Measurements from ENCODE around the gene C3AR1.
"Not testable (repeated sequence)": the region's sequence is repeated elsewhere in the genome, so short reads cannot be mapped to it uniquely, and the experiment has no call there.

C3AR1 gene

DNA sequence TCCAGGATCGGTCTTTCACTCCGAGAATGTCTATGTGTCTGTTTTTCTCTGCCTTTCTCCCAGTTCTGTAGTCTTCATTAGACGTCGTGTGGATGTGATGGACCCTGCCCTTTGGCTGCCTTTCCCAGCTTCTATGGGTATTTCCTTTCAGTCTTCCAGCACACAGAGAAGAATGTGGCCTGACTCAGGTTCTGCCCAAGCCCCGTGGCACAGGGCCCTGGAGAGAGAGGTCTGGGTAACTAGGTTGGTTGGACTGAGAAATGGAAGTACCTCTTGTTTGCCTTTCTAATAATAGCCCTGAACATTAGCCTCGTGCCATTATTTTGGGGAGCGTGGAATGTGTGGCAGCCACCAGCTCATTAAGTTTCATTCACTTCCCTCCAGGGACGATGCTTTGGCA is 29.8 kb downstream of the C3AR1 start:
- peaks cover 56% of the 10 kb centered on the region for H3K4me1 ChIP-seq (ENCODE audit: control insufficient read depth, low read depth, low read length)

DNA sequence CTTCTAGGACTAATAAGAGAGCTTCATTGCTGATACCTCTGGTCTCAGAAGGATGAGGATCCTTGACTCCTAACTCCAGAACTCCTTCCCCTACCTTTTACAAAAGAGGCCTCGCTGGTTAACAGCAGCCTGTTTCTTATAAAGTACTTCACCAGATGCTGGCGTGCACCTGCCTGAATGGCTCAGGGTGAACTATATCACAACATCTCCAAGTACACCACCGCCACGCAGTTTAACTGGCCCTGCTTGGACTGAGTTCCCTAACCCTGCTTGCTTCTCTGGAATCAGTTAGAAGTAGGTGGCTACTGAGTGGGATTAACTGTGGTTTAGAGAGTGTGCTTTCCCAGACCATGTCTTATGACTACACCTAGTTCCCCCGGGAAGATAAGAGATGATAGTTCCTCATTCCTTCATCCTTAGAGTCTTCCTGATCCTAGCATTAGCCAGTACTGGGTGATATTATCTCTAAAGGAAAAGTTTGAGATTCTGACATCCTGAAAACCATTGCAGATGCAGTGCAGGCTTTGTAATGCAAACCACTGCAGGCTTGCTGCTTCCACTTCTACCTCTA is 30.6 kb downstream of the C3AR1 start:
- Histone ChIP-seq H3K27me3 (ENCODE audit: control insufficient read depth, insufficient read depth, low read length) (peaks cover 5% of the 10 kb centered on the region), H3K9me3 (ENCODE audit: control insufficient read depth, low read depth, low read length) (no peaks in the 10 kb centered on the region), H3K9ac (ENCODE audit: low read length) (no peak overlapping the region), H3K27ac (ENCODE audit: low read length) (no peak overlapping the region), H3K4me1 (ENCODE audit: control insufficient read depth, low read depth, low read length) (peaks cover 56% of the 10 kb centered on the region), H3K36me3 (ENCODE audit: control insufficient read depth, low read depth, low read length) (no peaks in the 10 kb centered on the region), H3K4me3 (ENCODE audit: low read length) (no peak overlapping the region)

More for the DNA sequence above, 29.8 kb downstream of the C3AR1 start:
- H3K36me3 ChIP-seq (ENCODE audit: control insufficient read depth, low read depth, low read length), result peaks cover 4% of the 10 kb centered on the region
- H3K9ac ChIP-seq (ENCODE audit: low read length), result no peak overlapping the region
- H3K27me3 ChIP-seq (ENCODE audit: control insufficient read depth, insufficient read depth, low read length), result peaks cover 5% of the 10 kb centered on the region
- H3K27ac ChIP-seq (ENCODE audit: low read length), result no peak overlapping the region
- no peaks in the 10 kb centered on the region for H3K9me3 ChIP-seq (ENCODE audit: control insufficient read depth, low read depth, low read length)
- H3K4me3 ChIP-seq (ENCODE audit: low read length), result no peak overlapping the region

DNA sequence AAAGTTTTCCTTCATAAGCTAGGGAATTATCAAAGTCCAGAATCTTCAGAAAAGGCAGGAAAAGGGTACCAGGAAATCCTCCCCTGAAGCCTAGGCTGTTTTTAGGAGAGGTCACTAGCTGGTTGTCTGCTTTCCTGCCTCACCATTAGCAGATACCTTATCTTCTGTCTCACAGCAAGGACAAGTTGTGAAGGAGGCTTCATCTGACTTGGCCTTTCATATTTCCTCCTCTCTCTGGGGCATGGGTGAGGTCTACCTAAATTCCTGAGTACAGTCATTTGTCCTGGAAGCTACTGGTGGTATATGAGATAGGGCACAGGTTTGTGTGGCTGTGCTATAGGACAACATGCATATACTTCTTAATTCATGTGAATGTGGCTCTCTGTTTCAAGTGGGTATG is 31.4 kb downstream of the C3AR1 start:
- Histone ChIP-seq H3K9me3 (ENCODE audit: control insufficient read depth, low read depth, low read length) (no peaks in the 10 kb centered on the region), H3K27ac (ENCODE audit: low read length) (no peak overlapping the region), H3K4me3 (ENCODE audit: low read length) (peak overlapping the region; percentile 76), H3K27me3 (ENCODE audit: control insufficient read depth, insufficient read depth, low read length) (peaks cover 5% of the 10 kb centered on the region), H3K4me1 (ENCODE audit: control insufficient read depth, low read depth, low read length) (peaks cover 56% of the 10 kb centered on the region), H3K36me3 (ENCODE audit: control insufficient read depth, low read depth, low read length) (no peaks in the 10 kb centered on the region), H3K9ac (ENCODE audit: low read length) (no peak overlapping the region)

DNA sequence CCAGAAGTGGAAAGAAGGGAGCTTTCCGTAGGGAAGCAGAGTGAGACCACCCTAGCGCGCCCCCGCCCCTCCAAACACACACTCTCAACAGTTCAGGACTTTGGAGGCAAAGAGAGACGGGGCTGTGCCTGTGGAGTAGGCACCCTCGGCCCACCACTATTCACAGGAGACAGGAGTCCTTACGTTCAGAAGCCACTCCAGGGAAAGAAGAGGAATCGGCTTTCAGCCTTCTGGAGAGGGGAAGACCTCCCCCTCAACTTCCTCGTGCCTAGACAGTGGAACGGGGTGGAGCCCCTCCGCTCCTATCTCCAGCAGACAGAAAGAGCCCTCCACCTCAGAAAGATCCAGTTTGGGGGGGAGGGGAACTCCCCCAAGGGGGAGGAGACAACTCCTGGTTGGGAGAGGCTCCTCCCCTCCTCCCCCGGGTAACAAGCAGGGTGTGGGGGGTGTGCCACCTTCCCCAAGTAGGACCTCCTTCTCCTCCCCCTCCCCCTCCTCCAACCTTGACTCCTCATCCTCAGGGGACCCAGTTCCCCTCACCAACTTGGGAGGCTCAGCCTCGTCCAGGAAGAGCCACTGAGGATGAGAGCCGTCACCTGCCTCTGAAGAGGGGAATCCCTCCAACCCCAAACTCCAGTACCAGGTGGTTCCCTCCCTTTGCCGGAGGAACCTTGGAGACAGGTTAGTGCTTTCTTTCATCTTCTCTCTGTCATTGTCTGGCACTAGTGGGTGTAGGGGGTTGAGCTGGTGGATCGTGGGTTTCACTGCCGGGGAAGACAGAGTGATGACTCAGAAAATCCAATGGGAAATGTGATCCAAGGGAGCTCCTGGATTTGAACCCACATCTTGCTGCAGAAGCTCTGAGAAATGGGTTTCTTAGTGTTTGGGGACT is 32.8 kb downstream of the C3AR1 start:
- Histone ChIP-seq H3K36me3 (ENCODE audit: control insufficient read depth, low read depth, low read length) (no peaks in the 10 kb centered on the region), H3K4me1 (ENCODE audit: control insufficient read depth, low read depth, low read length) (peaks cover 43% of the 10 kb centered on the region), H3K27me3 (ENCODE audit: control insufficient read depth, insufficient read depth, low read length) (peaks cover 5% of the 10 kb centered on the region), H3K9ac (ENCODE audit: low read length) (peak overlapping the region; percentile 56), H3K4me3 (ENCODE audit: low read length) (peak overlapping the region; percentile 76), H3K27ac (ENCODE audit: low read length) (peak overlapping the region; percentile 34), H3K9me3 (ENCODE audit: control insufficient read depth, low read depth, low read length) (no peaks in the 10 kb centered on the region)

DNA sequence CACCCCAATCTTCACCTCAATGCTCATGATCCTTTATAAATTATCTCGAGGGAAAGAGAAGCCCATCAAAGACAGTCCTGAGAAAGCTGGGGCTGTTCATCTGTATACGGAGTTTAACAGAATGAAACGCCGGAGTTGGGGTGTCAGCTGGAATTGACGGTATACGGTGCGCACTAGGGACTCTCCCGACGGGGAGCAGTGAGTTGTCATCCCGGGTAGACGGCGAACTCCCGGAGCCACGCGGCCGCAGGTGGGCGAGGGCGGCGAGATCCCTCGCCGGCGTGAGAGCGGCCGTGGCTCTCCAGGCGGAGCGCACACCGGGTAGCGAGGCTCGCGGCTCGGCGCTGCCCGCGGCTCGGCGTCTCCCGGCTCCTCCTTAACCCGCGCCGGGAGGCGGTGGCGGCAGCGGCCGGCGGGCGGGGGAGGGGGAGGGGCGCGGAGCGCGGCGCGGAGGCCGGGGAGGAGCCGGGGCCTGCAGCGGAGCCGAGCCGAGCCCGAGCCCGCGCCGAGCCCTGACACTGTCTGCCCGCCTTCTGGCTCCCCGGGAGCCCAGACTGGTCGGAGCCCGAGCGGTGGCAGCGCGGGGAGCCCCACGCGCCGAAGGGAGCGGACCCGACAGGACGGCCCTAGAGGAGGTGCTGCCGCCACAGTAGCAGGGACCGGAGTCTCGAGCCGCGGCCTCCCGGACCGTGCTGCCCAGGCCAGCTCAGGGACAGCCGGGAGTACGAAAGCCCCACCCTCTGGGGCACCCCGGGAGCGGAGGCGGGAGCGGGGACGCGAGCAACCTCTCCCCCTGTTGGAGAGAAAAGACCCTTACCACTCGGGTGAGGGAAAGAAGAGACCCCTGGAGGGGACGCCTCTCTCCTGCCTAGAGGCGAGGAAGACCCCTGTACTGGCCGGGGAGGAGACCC is 33.7 kb downstream of the C3AR1 start, which contains the start of gene FOXJ2:
TSS of gene FOXJ2 (plus strand) at position 475 of the 911 bp plus-strand sequence. CDS start 7,117 bp downstream, outside the sequence.
- peak within 1 kb of the TSS; percentile 34 for H3K27ac ChIP-seq (ENCODE audit: low read length)
- H3K4me1 ChIP-seq (ENCODE audit: control insufficient read depth, low read depth, low read length), result peaks cover 39% of the 10 kb centered on the region
- H3K4me3 ChIP-seq (ENCODE audit: low read length), result peak within 1 kb of the TSS; percentile 76
- no peaks in the 10 kb centered on the region for H3K9me3 ChIP-seq (ENCODE audit: control insufficient read depth, low read depth, low read length)
- no peaks in the 10 kb centered on the region for H3K36me3 ChIP-seq (ENCODE audit: control insufficient read depth, low read depth, low read length)
- peak within 1 kb of the TSS; percentile 56 for H3K9ac ChIP-seq (ENCODE audit: low read length)
- H3K27me3 ChIP-seq (ENCODE audit: control insufficient read depth, insufficient read depth, low read length), result peaks cover 5% of the 10 kb centered on the region

DNA sequence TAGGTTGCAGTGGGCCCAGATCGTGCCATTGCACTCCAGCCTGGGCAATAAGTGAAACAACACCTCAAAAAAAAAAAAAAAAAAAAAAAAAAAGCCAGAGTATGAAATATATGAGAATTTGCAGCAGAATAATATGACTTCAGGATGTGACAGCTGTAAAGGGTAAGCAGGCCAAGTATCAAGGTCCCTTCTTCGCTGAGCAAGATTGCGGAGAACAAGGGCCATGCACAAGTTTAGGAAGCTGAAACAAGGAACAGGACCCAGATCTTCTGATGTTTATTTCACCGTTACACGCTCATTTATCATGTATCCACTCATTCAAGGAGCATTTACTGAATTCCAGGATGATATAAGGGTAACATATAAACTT is 34.3 kb downstream of the C3AR1 start:
- Histone ChIP-seq H3K4me3 (ENCODE audit: low read length) (peak overlapping the region; percentile 76), H3K36me3 (ENCODE audit: control insufficient read depth, low read depth, low read length) (no peaks in the 10 kb centered on the region), H3K27me3 (ENCODE audit: control insufficient read depth, insufficient read depth, low read length) (peaks cover 5% of the 10 kb centered on the region), H3K4me1 (ENCODE audit: control insufficient read depth, low read depth, low read length) (peaks cover 35% of the 10 kb centered on the region), H3K9ac (ENCODE audit: low read length) (peak overlapping the region; percentile 36), H3K9me3 (ENCODE audit: control insufficient read depth, low read depth, low read length) (no peaks in the 10 kb centered on the region), H3K27ac (ENCODE audit: low read length) (no peak overlapping the region)

DNA sequence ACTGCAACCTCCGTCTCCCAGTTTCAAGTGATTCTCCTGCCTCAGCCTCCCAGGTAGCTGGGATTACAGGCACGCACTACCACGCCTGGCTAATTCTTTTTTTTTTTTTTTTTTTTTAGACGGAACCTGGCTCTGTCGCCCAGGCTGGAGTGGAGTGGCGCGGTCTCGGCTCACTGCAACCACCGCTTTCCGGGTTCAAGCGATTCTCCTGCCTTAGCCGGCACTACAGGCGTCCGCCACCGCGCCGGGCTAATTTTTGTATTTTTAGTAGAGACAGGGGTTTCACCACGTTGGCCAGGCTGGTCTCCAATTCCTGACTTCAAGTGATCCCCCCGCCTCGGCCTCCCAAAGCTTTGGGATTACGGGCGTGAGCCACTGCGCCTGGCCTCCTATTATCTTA is 35.1 kb downstream of the C3AR1 start:
- not testable (repeated sequence) for H3K4me3 ChIP-seq (ENCODE audit: low read length); H3K9ac ChIP-seq (ENCODE audit: low read length); H3K27me3 ChIP-seq (ENCODE audit: control insufficient read depth, insufficient read depth, low read length); H3K9me3 ChIP-seq (ENCODE audit: control insufficient read depth, low read depth, low read length); H3K36me3 ChIP-seq (ENCODE audit: control insufficient read depth, low read depth, low read length); H3K27ac ChIP-seq (ENCODE audit: low read length)
- H3K4me1 ChIP-seq (ENCODE audit: control insufficient read depth, low read depth, low read length), result peaks cover 33% of the 10 kb centered on the region

DNA sequence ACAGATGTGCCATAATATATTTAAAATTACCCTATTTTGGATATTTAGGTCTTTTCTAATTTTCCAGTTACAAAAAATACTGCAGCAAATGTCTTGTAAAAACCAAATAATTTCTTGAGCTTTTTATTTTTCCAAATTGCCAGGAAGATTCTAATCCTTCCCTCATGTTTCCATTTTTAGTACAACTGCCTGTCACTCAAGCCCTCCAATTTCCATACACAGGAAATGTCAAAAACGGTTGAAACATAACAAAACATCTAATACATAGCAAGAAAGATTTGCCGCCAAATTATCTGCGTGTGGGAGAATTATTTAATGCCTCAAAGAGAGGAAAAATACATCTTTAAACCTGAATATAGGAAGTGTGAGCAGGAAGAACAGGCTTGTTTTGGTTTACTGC is 36.0 kb downstream of the C3AR1 start:
- Histone ChIP-seq H3K4me3 (ENCODE audit: low read length) (no peak overlapping the region), H3K27me3 (ENCODE audit: control insufficient read depth, insufficient read depth, low read length) (peaks cover 5% of the 10 kb centered on the region), H3K9me3 (ENCODE audit: control insufficient read depth, low read depth, low read length) (no peaks in the 10 kb centered on the region), H3K9ac (ENCODE audit: low read length) (no peak overlapping the region), H3K36me3 (ENCODE audit: control insufficient read depth, low read depth, low read length) (no peaks in the 10 kb centered on the region), H3K27ac (ENCODE audit: low read length) (no peak overlapping the region), H3K4me1 (ENCODE audit: control insufficient read depth, low read depth, low read length) (peaks cover 24% of the 10 kb centered on the region)

DNA sequence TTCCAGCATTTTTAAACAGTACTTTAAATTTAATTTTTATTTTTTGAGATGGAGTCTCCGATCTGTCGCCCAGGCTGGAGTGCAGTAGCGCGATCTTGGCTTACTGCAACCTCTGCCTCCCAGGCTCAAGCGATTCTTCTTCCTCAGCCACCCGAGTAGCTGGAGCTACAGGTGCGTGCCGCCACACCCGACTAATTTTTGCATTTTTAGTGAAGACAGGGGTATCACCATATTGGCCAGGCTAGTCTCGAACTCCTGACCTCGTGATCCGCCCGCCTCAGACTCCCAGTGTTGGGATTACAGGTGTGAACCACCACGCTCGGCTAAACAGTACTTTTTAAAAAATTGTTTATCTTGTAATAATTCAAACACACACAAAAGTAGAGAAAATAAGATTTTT is 37.9 kb downstream of the C3AR1 start:
- H3K9me3 ChIP-seq (ENCODE audit: control insufficient read depth, low read depth, low read length), result no peaks in the 10 kb centered on the region
- no peak overlapping the region for H3K27ac ChIP-seq (ENCODE audit: low read length)
- H3K4me3 ChIP-seq (ENCODE audit: low read length), result peak overlapping the region; percentile 67
- H3K4me1 ChIP-seq (ENCODE audit: control insufficient read depth, low read depth, low read length), result peaks cover 7% of the 10 kb centered on the region
- H3K9ac ChIP-seq (ENCODE audit: low read length), result no peak overlapping the region
- peaks cover 5% of the 10 kb centered on the region for H3K27me3 ChIP-seq (ENCODE audit: control insufficient read depth, insufficient read depth, low read length)
- H3K36me3 ChIP-seq (ENCODE audit: control insufficient read depth, low read depth, low read length), result no peaks in the 10 kb centered on the region

DNA sequence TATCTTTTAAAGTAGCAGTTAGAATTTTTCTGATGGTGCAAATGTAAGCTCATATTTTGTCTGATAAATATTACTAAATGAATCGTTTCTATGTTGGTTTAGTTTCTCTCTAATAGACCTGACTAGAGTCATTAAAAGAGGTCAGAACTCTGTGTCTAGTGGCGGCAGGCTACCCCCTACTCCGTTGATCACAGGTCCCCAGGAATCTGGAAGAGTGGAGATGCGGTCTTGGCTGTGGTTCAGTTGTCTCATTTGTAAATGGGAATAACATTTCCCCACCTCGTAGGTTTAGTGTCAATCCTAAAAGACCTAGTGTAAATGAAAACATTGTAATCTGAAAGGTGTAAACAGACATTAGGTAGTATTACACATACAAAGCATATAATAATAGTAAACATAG is 38.3 kb downstream of the C3AR1 start:
- H3K36me3 ChIP-seq (ENCODE audit: control insufficient read depth, low read depth, low read length), result no peaks in the 10 kb centered on the region
- no peak overlapping the region for H3K9ac ChIP-seq (ENCODE audit: low read length)

DNA sequence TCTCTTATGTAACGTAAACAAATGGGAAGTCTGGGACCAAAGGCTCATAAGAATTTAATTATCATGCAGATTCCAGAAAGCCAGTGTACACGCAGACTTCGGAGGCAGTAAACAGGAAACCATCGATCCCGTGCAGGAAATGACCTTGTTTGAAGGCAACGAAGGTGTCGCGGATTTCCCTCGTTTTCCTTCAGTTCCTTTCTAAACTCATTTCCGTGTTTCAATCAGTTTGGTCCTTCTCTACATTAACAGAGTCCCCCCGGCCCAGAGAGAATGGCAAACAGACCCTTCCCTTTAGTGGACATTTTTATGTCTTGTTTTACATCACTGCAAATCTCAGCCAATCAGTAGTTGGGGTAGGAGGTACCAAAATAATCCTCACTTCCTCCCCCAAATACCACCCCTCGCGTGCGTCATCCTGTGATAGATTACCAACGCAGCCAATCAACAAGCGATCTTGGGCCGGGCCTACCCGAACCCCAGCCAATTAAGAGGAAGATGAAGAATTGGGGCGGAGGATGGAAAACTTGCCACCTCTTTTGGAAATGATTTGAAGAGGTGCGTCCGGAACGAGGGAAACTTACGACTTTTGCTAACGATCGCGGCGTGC is 39.8 kb downstream of the C3AR1 start:
- Histone ChIP-seq H3K9ac (ENCODE audit: low read length) (peak overlapping the region; percentile 81), H3K27me3 (ENCODE audit: control insufficient read depth, insufficient read depth, low read length) (no peaks in the 10 kb centered on the region), H3K4me3 (ENCODE audit: low read length) (peak overlapping the region; percentile 67), H3K4me1 (ENCODE audit: control insufficient read depth, low read depth, low read length) (peaks cover 5% of the 10 kb centered on the region), H3K36me3 (ENCODE audit: control insufficient read depth, low read depth, low read length) (no peaks in the 10 kb centered on the region), H3K9me3 (ENCODE audit: control insufficient read depth, low read depth, low read length) (no peaks in the 10 kb centered on the region), H3K27ac (ENCODE audit: low read length) (peak overlapping the region; percentile 80)

More for the DNA sequence above, 38.3 kb downstream of the C3AR1 start:
- Histone ChIP-seq H3K4me3 (ENCODE audit: low read length) (peak overlapping the region; percentile 67), H3K27ac (ENCODE audit: low read length) (no peak overlapping the region), H3K9me3 (ENCODE audit: control insufficient read depth, low read depth, low read length) (no peaks in the 10 kb centered on the region), H3K4me1 (ENCODE audit: control insufficient read depth, low read depth, low read length) (peaks cover 7% of the 10 kb centered on the region), H3K27me3 (ENCODE audit: control insufficient read depth, insufficient read depth, low read length) (peaks cover 5% of the 10 kb centered on the region)
